Neural cell (in vitro differentiated cells): ENCODE results near the gene DAAM2. TPM values are rescaled to one million over a fixed set of nuclear protein-coding genes. Genes with fewer than 3 reads are reported as not detected.

ENCODE experiments used
- H2AFZ ChIP-seq: fragments of 200-600, 300-800 bp; sonication (generic), shearing (Covaris generic); 2 replicates; pipeline ENCODE4 v1.6.0; 2014; ENCODE audit warnings: low read depth, mild to moderate bottlenecking, antibody characterized with exemption, low read length, moderate library complexity
- H3F3A ChIP-seq: fragments of 200-600 bp; shearing (Covaris generic); 2 replicates; pipeline ENCODE4 v1.6.1; 2016; ENCODE audit warnings: mild to moderate bottlenecking, moderate library complexity, mixed read lengths, antibody characterized with exemption, low read length; ENCODE audit not compliant: insufficient read depth, poor library complexity, severe bottlenecking
- H3K27ac ChIP-seq: fragments of 200-600, 300-800 bp; sonication (generic), shearing (Covaris generic); 2 replicates; pipeline ENCODE4 v1.5.1; 2014; ENCODE audit warnings: mild to moderate bottlenecking, low read length, moderate library complexity
- H3K27me3 ChIP-seq: fragments of 300-800, 200-600 bp; sonication (generic), shearing (Covaris generic); 2 replicates; pipeline ENCODE4 v1.6.0; 2014; ENCODE audit warnings: mild to moderate bottlenecking, low read depth, low read length, moderate library complexity; ENCODE audit not compliant: insufficient read depth
- H3K36me3 ChIP-seq: fragments of 300-800, 200-600 bp; sonication (generic), shearing (Covaris generic); 2 replicates; pipeline ENCODE4 v1.5.1; 2014; ENCODE audit warnings: mild to moderate bottlenecking, antibody characterized with exemption, low read length, moderate library complexity; ENCODE audit not compliant: insufficient read depth
- H3K4me2 ChIP-seq: fragments of 300-800, 200-600 bp; sonication (generic), shearing (Covaris generic); 2 replicates; pipeline ENCODE4 v1.6.0; 2014; ENCODE audit warnings: mild to moderate bottlenecking, low read length
- H3K4me3 ChIP-seq: fragments of 300-800, 200-600 bp; sonication (generic), shearing (Covaris generic); 2 replicates; pipeline ENCODE4 v1.5.1; 2014; ENCODE audit warnings: mild to moderate bottlenecking, low read length, moderate library complexity
- H3K79me2 ChIP-seq: fragments of 200-600 bp; shearing (Covaris generic); replicated peaks from 2 replicates; pipeline ENCODE4 v1.6.0; 2014; ENCODE audit warnings: mild to moderate bottlenecking, low read length, moderate library complexity; ENCODE audit not compliant: insufficient read depth
- H3K9ac ChIP-seq: fragments of 300-800, 200-600 bp; sonication (generic), shearing (Covaris generic); 2 replicates; pipeline ENCODE4 v1.6.1; 2016; ENCODE audit warnings: mild to moderate bottlenecking, low read length, mixed read lengths
- H3K9me2 ChIP-seq: fragments of 200-600 bp; shearing (Covaris generic); 2 replicates; pipeline ENCODE4 v1.6.1; 2016; ENCODE audit warnings: mild to moderate bottlenecking, low read length, mixed read lengths; ENCODE audit not compliant: insufficient read depth
- H3K9me3 ChIP-seq: fragments of 200-600, 300-800 bp; sonication (generic), shearing (Covaris generic); 2 replicates; pipeline ENCODE4 v1.6.1; 2016; ENCODE audit warnings: mild to moderate bottlenecking, mixed run types, low read length, moderate library complexity, mixed read lengths
- H4K20me1 ChIP-seq: fragments of 200-600 bp; shearing (Covaris generic); 2 replicates; pipeline ENCODE4 v1.6.1; 2016; ENCODE audit warnings: mild to moderate bottlenecking, mixed run types; ENCODE audit not compliant: insufficient read depth
- CTCF ChIP-seq: fragments of 450-650 bp; IDR thresholded peaks from 2 replicates; pipeline ENCODE4 v1.5.1; 2014; ENCODE audit warnings: antibody characterized with exemption, mild to moderate bottlenecking, moderate library complexity; ENCODE audit not compliant: poor library complexity, severe bottlenecking
- EP300 ChIP-seq: fragments of 450-650 bp; conservative IDR thresholded peaks from 2 replicates; pipeline ENCODE4 v1.6.1; 2014; ENCODE audit warnings: antibody characterized with exemption, mild to moderate bottlenecking, moderate library complexity; ENCODE audit not compliant: poor library complexity, severe bottlenecking
- EZH2 ChIP-seq: fragments of 200-600, 300-800 bp; shearing (Covaris generic), sonication (generic); IDR thresholded peaks from 2 replicates; pipeline ENCODE4 v1.6.1; 2014; ENCODE audit warnings: antibody characterized with exemption, low read length, borderline replicate concordance, mild to moderate bottlenecking; ENCODE audit not compliant: insufficient read depth, poor library complexity, severe bottlenecking
- MXI1 ChIP-seq: fragments of 450-650 bp; conservative IDR thresholded peaks from 2 replicates; pipeline ENCODE4 v1.6.1; 2014; ENCODE audit warnings: antibody characterized with exemption, mild to moderate bottlenecking; ENCODE audit not compliant: poor library complexity, severe bottlenecking
- POLR2AphosphoS5 ChIP-seq: IDR thresholded peaks from 2 replicates; pipeline ENCODE4 v1.6.1; 2012
- RAD21 ChIP-seq: fragments of 450-650 bp; conservative IDR thresholded peaks from 2 replicates; pipeline ENCODE4 v1.6.1; 2014; ENCODE audit warnings: antibody characterized with exemption, mild to moderate bottlenecking, moderate library complexity
- REST ChIP-seq: IDR thresholded peaks from 2 replicates; pipeline ENCODE4 v1.6.1; 2012; ENCODE audit warnings: borderline replicate concordance
- SMC3 ChIP-seq: fragments of 450-650 bp; conservative IDR thresholded peaks from 2 replicates; pipeline ENCODE4 v1.6.1; 2014; ENCODE audit warnings: antibody characterized with exemption, mild to moderate bottlenecking, moderate library complexity; ENCODE audit not compliant: poor library complexity
- TAF1 ChIP-seq: IDR thresholded peaks from 2 replicates; pipeline ENCODE4 v1.6.1; 2012; ENCODE audit warnings: low read depth
- polyA plus RNA-seq: library from polyadenylated mRNA; depleted of rRNA; stranded (reverse); fragments of >200 nt; gene quantifications from 2 replicates; pipeline ENCODE4 v1.2.3, GENCODE V29; 2014

Gene DAAM2
- polyA plus RNA-seq, 1 donor from 2014 or later: 1.2 TPM

- H3K27ac ChIP-seq: no peak overlapping the region
- no peak overlapping the region for H3K4me2 ChIP-seq
- H3K9me3 ChIP-seq: no peaks in the 10 kb centered on the region
- H4K20me1 ChIP-seq: no peaks in the 10 kb centered on the region
- H3K36me3 ChIP-seq: no peaks in the 10 kb centered on the region
- H3K9ac ChIP-seq: no peak overlapping the region
- no peak overlapping the region for H3K4me3 ChIP-seq
- TF ChIP-seq EZH2 (no peak), POLR2AphosphoS5 (no peak)
- H3K79me2 ChIP-seq: no peaks in the 10 kb centered on the region
- H3K27me3 ChIP-seq: no peaks in the 10 kb centered on the region
- no peaks in the 10 kb centered on the region for H3F3A ChIP-seq
- no peak overlapping the region for H2AFZ ChIP-seq
- no peaks in the 10 kb centered on the region for H3K9me2 ChIP-seq
Observed at GRCh38 chr6:39822846-39823815, 31.0 kb downstream of the DAAM2 start.

DNA sequence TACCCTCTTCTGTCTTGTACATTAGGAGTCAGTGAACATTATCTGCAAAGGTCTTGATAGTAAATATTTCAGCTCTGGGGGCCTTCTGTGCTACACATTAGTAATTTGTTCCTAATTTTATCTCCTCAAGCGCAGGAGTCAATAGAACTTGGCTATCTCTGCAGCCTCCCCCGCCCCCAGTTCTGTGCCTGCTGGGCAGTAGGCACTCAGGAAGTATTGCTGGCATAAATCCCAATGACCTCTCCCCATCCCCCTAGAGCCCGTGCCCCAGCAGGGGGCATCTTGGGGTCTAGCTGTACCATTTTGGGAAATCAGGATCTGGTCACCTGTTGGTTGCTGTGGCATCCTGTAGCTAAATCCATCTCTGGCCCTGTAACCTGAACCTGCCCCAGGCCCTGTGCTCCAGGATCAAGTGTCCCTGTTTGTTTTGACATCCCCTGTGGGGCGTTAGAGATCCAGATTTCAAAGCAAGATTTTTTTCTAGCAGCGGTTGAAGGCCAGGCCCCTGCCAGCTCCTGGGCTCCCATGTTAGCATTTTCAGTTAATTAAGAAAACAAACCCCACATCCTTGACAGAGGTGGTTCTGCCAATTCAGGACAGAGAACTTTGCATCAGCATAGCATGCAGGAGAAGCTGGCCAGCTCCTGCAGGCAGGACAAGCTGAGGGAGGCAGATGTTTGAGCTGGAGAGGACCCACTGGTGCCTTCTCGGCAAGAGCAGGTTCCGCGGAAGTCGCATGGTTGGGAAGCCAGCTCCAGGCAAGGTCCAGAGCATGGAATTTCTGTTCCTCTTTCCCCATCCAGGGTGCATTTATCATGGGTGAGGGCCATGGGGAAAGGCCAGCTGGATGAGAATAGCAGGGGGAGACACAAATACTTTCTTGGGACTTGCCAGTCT lies 32.1 kb downstream of the DAAM2 start:
- Histone ChIP-seq H3K4me2 (no peak overlapping the region), H3K9ac (no peak overlapping the region), H3F3A (no peaks in the 10 kb centered on the region), H3K9me3 (no peaks in the 10 kb centered on the region), H3K36me3 (no peaks in the 10 kb centered on the region), H4K20me1 (no peaks in the 10 kb centered on the region), H3K79me2 (no peaks in the 10 kb centered on the region), H3K27me3 (no peaks in the 10 kb centered on the region), H2AFZ (no peak overlapping the region), H3K27ac (no peak overlapping the region), H3K9me2 (no peaks in the 10 kb centered on the region), H3K4me3 (no peak overlapping the region)
- TF ChIP-seq POLR2AphosphoS5 (no peak), TAF1 (no peak), EP300 (no peak), MXI1 (no peak), RAD21 (no peak), SMC3 (no peak), REST (no peak), CTCF (no peak)
